ENCODE data around the gene KCNMB1.

Gene KCNMB1

DNA sequence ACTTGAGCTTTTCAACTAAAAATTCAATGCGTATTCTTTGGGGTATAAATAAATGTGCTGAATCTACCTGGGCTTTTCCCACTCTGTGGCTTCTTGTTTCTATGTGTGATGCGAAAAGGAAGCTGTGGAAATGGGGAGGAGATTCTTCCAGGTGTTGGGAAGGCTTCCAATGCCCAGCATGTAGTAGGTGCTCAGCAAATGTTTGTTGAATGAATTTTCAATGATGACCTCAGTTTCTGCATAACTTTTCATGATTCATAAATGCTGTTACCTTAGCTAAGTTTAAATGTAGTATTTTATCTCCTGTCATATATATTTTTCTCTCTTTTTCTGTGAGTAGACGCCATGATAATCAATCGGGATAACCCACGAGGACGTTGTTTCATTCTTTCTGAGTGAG is 25.6 kb upstream of the KCNMB1 start:
- DNase-seq (ENCODE audit: low spot score): no peak

DNA sequence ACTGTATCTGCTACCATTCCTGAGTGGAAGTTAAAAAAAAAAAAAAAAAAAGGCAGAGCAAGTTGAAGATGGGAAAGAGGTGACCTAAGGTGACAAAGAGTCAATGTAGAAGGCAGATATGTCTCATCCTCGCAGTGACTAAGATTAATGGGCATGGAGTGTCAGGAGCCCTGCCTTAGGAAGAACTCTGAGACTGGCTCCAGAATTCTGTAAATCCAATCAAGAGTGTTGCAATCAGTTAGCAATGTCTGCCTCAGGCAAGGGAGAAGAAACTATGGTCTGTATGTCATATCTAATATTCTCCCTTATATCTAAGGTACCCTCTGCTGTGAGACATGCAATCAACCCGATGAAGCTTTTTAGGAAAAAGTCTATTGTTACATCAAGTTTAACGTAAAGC is 24.7 kb upstream of the KCNMB1 start:
- no peak for DNase-seq (ENCODE audit: low spot score)

DNA sequence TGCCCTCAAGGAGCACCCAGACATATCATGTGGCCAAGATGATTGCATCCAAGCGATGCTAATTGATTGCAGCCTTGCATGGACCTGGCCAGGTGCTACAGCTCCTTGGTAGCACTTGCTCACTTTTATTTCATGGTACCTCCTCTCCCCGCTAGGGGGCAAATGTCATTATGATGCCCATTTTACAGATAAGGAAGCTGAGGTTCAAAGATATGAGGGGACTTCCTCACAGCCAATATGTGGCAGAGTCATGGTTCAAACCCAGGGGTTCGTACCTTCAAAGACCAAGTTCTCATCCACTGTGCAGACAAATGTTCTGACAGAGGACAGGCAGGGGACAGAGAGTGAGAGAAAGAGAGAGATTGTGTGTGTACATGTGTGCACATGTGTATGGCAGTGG is 21.9 kb upstream of the KCNMB1 start:
- DNase-seq (ENCODE audit: low spot score): no peak

DNA sequence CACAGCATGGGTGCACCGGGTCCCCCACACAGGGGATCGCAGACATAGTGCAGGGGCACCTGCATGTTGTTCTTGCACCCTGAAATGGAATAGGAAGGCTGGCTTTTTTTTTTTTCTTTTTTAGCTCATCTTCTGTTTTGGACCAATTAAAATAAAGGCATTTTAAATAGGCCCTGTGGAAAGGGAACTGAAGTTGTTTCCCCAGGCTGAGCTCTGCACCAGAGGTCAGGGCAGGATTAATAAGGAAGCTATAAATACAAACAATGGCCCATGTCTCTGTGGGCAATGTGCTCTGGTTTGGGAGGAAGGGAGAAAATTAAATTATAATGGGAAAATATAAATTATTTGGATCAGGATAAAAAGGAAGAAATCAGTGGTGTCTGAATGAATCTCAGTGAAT is 21.2 kb upstream of the KCNMB1 start:
- no peak for DNase-seq (ENCODE audit: low spot score)

DNA sequence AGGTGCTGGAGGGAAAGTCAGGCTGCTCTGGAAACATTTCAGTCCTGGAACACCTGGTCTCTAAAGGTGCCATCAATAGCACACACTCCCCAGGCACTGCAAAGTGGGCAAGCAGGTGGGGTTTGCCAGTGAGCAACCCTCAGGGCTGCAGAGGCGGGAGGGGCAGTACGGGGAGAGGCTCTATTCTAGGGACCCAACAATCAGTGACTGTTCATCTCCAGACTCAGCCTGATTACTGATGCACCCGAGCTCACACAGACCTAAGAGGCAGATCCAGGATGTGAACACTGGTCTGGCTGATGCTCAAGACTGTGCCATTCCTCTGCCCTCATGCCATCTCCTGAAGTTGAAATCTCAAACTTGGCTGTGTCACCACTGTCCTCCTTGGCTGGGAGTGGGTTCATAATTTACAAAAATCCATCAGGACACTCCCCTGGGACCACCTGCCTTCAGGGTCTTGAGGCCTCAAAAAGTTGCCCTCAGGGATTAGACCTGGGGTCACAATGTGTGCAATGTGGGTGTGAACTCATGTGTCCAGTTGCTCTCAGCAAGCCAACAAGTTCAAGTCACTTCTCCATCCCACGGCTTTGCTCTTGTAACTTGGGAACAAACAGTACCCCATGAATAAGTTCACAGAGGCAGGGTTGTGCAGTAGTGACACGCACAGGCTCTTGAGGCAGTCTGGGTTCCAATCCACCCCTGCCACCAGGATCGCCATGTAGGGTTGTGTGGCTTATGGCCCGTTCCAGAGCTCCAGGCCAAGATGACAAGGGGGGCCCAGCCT is 19.9 kb upstream of the KCNMB1 start:
- no peak for DNase-seq (ENCODE audit: low spot score)

DNA sequence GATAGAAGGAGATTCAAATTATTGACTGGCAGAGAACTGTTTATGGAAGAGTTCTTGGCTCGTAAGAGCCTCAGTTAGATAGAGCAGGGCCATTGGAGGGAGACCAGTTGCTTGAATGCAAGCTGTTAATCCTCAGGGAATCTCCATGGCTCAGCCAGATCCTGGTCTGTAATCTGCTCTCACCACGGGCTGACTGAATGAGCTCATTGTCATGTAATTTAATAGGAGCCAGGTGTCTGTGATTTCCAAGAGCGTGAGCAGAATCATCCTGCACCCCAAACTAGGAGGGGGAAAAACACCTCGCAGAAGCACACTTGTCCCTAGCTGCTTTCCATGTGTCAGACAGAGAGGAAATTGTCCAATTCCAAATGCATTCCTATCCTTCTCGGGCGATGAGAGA is 19.1 kb upstream of the KCNMB1 start:
- no peak for DNase-seq (ENCODE audit: low spot score)

DNA sequence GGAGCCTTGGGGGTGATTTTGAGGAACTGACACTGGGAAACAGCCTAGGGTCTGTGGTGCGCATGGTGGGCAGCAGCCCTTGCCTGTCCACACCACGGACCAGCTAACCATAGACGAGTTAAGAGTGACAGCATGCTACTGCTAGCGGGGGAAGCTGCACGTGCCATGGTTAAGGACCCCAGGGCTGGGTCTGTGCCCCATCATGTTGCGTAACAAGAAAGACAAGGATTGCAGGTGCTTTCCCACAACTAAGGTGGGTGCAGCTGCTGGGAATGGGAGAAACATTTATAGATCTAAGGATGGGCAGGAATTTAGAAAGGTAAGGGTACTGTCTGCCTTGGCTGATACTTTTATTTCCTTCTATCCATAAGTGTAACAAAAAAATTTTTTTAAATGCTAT is 17.9 kb upstream of the KCNMB1 start:
- DNase-seq (ENCODE audit: low spot score): no peak

DNA sequence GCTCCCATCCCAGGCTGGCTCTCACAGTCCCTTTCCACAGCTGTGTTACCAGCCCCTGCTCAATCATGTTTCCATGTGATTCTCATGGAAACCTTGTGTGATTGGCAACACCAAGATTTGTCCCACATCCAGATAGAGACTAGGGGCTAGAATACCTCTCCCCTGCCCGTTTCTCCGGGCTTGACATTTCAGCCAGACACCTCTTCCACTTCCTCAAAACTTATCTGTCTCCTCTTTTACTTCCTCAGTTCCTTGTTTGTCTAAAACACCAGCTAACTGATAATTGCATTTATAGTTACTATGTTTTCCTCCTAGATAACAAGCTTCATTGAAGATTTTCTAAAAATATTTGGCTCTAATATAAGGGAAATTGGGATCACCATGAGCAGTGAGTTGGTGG is 16.6 kb upstream of the KCNMB1 start:
- no peak for DNase-seq (ENCODE audit: low spot score)

DNA sequence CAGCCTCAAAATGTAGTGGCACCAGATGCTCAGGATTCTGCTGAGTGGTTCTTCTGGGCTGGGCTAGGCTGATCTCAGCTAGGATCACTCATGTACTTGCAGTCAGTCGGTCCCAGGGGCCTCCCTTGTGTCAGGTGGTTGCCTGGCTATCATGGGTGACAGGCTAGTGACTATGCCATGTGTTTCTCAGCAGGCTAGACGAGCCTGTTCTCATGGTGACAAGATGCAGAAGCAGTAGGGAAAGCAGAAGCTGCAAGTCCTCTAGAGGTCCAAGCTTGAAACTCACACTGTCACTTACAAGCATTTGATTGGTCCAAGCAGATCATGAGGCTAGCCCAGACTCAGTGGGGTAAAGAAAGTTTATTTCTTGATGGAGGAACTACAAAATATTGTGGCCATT is 15.2 kb upstream of the KCNMB1 start:
- no peak for DNase-seq (ENCODE audit: low spot score)

DNA sequence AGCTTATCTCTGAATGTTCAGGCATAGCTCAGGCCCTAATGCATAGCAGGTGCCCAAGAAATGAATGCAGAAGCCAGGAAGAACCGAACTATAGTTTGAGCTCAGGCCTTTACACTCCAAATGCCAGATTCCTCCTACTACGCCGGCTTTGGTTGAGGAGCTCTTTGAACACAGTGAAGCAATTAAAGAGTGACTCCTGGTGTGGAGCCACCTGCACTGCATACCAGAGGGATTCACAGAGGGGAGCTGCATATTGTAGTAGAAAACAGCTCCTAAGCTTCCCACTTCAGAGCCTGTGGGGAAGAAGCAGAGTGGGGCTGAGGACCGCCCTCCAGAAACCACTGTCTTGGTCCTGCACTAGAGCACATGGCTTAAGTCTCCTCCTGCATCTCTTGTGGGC is 14.5 kb upstream of the KCNMB1 start:
- no peak for DNase-seq (ENCODE audit: low spot score)

DNA sequence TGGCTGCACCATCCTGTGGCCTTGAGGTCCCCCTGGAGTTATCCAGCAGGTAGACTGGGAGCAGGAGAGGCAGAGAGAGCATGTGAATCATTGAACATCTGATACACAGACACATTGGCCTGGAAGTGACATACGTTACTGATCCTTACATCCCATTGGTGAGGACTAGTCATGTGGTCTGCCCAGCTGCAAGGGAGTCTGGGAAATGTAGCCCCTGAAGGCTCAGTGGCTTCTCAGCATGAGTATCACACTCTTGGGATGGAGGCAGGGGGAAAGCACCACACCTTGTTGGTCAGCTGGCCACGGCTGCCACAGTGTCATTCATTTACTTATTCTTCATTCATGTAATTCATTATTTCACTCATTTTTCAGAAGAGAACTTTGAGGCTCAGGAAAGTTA is 13.3 kb upstream of the KCNMB1 start:
- DNase-seq (ENCODE audit: low spot score): no peak

DNA sequence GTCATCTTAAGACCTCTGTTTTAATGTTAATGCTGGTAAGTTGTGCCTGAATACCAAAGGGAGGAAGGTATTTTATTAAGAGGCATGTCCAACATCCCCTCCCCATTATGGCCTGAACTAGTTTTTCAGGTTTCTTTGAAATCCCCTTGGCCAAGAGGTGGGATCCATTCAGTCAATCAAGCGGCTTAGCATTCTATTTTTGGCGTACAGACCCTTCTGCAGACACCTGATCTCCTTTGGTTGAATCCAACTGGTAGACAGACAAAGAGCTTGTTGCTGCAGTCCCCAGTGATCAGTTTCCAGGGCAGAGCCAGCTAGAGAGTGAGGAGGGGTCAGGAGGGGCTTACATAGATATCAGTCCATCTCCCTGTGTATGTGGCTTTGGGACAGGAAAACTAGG is 7.9 kb upstream of the KCNMB1 start:
- DNase-seq (ENCODE audit: low spot score): no peak

DNA sequence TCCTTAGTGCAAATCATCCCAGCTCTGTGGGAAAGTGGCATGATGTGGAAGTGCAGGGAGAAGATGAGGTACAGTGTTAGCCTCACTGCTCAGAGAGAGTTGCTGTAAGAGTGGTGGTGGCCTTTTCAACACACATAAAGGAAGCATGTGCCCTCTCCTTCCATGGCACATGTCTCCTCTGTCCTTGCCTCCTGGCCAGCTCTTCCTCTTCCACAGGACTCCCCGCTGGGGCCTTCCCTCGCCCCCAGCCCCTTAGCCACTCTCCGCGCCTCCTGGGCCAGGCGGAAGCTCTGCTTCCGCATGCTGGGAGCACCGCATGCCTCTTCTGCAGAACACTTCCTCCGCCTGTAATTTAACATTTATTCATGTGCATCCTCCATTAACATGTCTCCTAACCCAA is 4.8 kb upstream of the KCNMB1 start:
- no peak for DNase-seq (ENCODE audit: low spot score)

DNA sequence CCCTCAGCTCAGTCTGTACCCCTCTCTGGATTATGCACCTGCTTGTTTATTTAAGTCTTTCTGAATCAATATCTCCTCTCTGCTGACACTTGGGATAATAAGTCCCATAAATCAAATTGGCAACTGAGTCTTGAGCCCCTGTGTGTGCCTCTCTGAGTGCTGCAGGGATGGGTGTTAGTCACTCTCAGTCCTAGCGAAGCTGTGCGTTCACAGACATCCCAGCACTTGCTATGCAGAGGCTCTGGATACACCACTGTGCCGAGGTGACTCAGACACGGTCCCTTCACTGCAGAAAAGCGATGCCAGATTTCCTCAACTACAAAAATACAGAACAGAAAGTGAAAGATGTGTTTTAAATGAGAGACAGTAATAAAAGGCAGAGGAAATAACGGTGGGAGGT is 4.1 kb upstream of the KCNMB1 start:
- DNase-seq (ENCODE audit: low spot score): no peak

DNA sequence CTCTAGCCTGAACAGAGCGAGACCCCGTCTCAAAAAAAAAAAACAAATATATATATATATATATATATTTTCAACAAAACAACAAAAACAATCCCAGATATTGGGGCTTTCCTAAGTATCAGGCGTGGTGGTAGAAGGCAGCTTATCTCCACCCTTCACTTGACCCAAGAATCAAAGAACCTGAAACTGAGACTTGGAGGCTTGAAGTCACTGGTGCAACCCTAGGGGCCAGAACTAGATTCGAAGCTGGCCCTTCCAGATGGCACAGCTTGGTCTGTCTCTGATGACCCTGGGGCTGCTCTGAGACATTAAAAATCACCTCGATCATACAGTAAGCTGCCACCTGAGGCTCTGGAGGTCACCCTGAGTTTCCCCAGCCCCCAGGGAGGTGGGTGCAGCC is 1.3 kb upstream of the KCNMB1 start:
- no peak for DNase-seq (ENCODE audit: low spot score)

DNA sequence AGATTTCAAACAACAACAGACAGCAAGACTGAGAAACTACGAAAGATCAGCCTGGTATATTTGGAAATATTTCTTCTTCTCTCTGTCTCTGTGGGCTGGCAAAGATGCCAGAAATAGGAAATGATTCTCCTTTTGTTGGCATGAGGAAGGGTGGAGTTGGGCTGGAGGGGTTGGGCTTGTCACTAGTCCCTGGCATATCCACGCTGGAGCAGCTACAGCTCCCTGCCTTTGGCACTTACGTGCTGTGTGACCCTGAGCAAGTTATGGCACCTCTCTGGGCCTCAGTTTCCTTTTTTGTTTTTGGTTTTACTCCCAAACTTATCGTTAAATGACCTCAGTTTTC is 354 bp upstream of the KCNMB1 start:
- DNase-seq (ENCODE audit: low spot score): no peak

DNA sequence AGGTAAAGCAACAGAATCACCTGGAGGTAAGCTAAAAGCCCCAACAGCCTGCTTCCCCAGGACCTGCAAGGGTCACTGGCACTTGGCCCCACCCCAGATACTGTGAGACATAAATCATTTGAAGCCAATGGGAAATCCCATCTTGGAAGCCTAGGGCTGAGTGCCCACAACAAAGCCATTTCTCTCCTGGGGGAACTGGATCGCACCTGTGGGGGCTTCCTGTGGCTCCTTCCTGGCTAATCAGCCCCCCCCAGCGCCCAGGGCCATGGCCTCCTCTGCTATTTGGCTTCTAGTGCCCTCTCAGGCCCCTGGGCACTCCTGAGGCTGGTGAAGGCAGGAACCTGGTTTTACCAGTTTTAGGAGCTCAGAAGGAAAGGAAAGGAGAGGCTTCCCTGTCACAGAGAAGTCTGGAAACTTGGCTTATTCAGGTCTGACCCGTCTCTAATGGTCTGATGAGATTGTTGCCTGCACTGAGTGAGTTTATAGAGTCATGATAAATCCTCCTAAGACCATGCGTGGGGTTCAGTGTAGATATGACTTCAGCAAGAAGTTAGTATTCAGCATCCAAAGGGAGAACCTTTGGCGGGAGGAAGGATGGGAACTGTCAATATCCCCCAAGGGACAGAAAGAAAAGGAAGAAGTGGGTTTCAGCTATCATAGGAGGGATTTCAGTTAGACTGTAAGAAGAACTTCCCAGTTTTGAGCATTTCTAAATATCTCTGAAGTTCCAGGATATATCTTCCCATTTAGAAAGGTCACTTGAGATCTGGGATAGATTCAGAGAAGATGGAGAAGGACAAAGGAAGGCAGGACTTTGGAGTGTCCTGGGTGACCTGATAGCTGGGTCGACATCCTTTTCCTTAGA is 1.2 kb downstream of the KCNMB1 start:
- DNase-seq (ENCODE audit: low spot score): no peak

DNA sequence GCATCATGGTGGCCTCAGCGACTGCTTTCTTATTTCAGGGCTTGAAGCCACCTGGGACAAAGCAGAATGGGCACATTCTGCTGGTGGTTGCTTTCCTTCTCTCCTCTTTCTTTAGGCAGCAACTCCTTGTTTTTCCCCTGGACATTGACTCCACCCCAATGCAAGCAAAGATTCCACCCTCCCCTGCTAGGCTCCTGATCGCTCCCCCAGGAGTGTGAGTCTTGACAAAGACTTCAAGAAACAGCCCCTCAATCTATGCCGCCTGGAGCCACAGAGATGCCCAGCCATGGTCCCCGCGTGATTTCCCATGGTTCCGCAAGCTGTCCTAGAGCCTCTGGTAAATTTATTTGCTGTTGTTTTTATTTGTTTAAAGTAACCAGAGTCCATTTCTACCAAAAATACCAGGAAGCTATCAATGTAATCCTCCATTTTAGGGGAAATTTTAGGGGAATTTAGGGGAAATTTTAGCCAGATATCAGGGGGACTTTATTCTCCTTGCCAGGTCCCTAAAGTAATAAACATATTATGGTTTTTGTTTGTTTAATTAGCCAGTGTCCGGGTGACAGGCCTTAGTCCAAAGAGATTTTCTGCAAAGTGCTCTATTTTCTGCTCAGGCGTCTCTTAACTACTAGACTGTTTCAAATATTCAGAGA is 2.3 kb downstream of the KCNMB1 start:
- no peak for DNase-seq (ENCODE audit: low spot score)

DNA sequence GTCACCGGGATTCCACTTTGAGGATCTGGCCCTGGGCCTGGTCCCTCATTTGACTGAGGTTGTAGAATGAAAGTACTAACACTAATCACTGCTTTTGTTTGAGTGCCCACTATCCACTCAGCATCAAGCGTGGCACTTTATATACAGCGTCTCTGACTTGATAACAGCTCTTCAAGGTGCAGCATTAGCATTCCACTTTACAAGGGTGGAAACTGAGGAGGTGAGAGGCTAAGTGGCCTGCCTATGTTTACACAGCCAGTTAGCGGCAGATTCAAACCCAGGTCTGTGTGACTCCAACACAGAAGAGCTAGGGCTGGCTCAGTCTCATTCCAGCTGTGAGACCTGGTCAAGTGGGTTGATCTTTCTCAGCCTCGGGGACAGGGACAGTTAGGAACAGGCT is 5.9 kb downstream of the KCNMB1 start:
- no peak for DNase-seq (ENCODE audit: low spot score)

DNA sequence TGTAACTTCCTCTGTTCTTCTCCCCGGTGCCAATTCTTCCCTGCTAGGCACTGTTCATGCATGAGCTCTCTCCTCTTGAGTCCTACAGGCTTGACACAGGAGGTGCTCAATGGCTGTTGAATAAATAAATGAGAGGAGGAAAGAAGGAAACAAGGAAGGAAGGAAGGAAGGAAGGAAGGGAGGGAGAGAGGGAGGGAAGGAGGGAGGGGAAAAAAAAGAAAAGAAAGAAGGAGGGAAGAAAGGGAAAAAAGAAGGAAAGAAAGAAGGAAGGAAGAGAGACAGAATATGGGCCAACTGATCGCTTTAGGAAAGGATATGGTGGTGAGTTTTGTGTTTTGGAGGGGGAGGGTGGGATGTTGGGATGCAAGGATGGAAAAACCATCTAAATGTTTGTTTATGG is 6.4 kb downstream of the KCNMB1 start:
- no peak for DNase-seq (ENCODE audit: low spot score)

DNA sequence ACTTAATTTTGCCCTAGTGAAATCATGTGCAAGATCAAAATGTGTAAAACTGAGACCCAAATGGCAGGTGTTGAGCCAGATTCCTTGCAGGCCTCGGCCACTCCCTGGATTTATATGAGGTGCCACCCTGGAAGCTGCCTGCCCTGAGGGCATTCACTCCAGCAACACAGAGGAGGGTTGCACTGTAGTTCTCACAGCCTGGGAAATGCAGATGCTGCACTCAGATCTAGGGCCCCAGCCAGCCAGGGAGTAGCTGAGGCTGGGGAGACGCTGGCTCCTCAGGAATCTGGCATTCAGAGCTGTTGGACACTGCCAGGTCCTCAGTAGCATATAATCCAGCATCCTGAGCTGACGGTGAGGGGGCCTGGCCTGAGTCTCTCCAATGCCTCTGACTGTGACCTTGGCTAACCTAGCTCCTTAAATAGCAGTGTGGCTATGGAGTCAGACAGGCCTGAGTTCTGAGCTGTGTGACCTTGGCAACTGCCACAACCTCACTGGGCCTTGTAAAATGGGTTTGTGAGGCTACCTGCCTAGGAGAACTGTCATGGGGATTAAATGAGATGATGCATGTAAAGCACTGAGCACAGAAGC is 8.7 kb downstream of the KCNMB1 start:
- DNase-seq (ENCODE audit: low spot score): no peak

DNA sequence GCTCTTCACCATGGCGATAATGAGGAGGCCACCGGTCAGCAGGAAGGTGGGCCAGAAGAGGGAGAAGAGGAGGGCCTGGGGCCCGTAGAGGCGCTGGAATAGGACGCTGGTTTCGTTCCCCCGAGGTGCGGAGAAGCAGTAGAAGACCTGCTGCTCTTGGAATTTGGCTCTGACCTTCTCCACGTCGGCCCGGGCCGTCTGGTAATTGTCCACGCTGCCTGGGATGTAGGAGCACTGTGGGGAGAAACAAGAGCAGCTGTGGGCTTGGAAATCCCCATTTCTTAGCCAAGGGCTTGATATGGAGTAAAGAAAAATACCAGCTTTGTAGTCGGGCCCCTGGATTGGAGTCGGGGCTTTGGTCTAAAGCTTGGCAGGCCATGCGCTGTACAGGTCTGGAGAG is 10.4 kb downstream of the KCNMB1 start:
- DNase-seq (ENCODE audit: low spot score): no peak

DNA sequence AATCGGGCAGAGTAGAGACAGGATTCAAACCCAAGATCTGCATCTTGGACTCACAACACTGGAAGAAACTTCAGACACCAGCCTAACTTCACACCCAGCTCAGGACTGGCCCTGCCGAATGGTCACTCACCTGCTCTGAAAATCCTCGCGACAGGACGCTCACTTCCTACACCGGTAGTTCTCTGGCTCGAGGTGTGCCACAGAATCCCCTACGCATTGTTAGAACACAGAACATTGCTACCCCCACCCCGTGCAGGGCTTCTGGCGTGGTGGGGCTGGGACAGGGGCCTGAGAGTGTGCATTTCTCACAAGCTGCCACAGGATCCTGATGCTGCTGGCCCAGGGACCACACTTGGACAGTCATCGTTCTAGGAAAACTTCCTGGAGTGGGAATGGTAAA is 12.1 kb downstream of the KCNMB1 start:
- no peak for DNase-seq (ENCODE audit: low spot score)

Data from left forelimb (tissue), 1 donor.